HG03460 (cell line): Measurements from ENCODE around the gene SNX2.
"Not testable (repeated sequence)": the region's sequence is repeated elsewhere in the genome, so short reads cannot be mapped to it uniquely, and the experiment has no call there.

Source experiments
- ATAC-seq: cut with Tn5 transposase; IDR thresholded peaks from one replicate; pipeline ENCODE4 v1.9.1; 2021; ENCODE audit not compliant: unreplicated experiment

The SNX2 gene

GRCh38 chr5:122774861-122775549 lies at the start of gene SNX2:
Gene SNX2, plus strand, starts transcription at chr5:122775080. Its CDS starts 24 bp downstream, at chr5:122775104.
- ATAC-seq: peak; percentile 85

GRCh38 chr5:122727112-122727541 lies 47.8 kb upstream of the SNX2 start:
- ATAC-seq: peak; percentile 30

- no peak for ATAC-seq
These were observed 44.8 kb upstream of the SNX2 start for GRCh38 chr5:122730037-122730436.

GRCh38 chr5:122730456-122730855 lies 44.4 kb upstream of the SNX2 start:
- ATAC-seq: no peak

- ATAC-seq: peak; percentile 71
These were observed 38.6 kb upstream of the SNX2 start for GRCh38 chr5:122736086-122736845.

GRCh38 chr5:122738088-122738487 lies 36.8 kb upstream of the SNX2 start:
- ATAC-seq: no peak

- ATAC-seq: no peak
These were observed 33.2 kb upstream of the SNX2 start for GRCh38 chr5:122741681-122742080.

- no peak for ATAC-seq
These were observed 31.6 kb upstream of the SNX2 start for GRCh38 chr5:122743261-122743660.

GRCh38 chr5:122745597-122745996 lies 29.3 kb upstream of the SNX2 start:
- ATAC-seq: no peak

- ATAC-seq: no peak
These were observed 25.0 kb upstream of the SNX2 start for GRCh38 chr5:122749886-122750285.

- no peak for ATAC-seq
These were observed 23.5 kb upstream of the SNX2 start for GRCh38 chr5:122751293-122751782.

GRCh38 chr5:122753500-122753899 lies 21.4 kb upstream of the SNX2 start:
- ATAC-seq: no peak

GRCh38 chr5:122755783-122756182 lies 19.1 kb upstream of the SNX2 start:
- no peak for ATAC-seq

GRCh38 chr5:122756264-122756911 lies 18.5 kb upstream of the SNX2 start:
- ATAC-seq: peak; percentile 82

GRCh38 chr5:122757285-122757684 lies 17.6 kb upstream of the SNX2 start:
- peak; percentile 51 for ATAC-seq

- ATAC-seq: no peak
These were observed 15.4 kb upstream of the SNX2 start for GRCh38 chr5:122759241-122760070.

- no peak for ATAC-seq
These were observed 14.6 kb upstream of the SNX2 start for GRCh38 chr5:122760236-122760635.

- ATAC-seq: no peak
These were observed 13.8 kb upstream of the SNX2 start for GRCh38 chr5:122761115-122761514.

GRCh38 chr5:122761896-122762295 lies 13.0 kb upstream of the SNX2 start:
- not testable (repeated sequence) for ATAC-seq

- ATAC-seq: no peak
These were observed 8.8 kb upstream of the SNX2 start for GRCh38 chr5:122766130-122766529.

GRCh38 chr5:122770477-122770876 lies 4.4 kb upstream of the SNX2 start:
- no peak for ATAC-seq
